Measurements from ENCODE around the gene SCAI. TPM values are rescaled to one million over a fixed set of nuclear protein-coding genes. Genes with fewer than 3 reads are reported as not detected.

The SCAI gene
- total and polyA plus RNA-seq, 5 donors = 1.9 to 5.5 (median 4.9) TPM

DNA sequence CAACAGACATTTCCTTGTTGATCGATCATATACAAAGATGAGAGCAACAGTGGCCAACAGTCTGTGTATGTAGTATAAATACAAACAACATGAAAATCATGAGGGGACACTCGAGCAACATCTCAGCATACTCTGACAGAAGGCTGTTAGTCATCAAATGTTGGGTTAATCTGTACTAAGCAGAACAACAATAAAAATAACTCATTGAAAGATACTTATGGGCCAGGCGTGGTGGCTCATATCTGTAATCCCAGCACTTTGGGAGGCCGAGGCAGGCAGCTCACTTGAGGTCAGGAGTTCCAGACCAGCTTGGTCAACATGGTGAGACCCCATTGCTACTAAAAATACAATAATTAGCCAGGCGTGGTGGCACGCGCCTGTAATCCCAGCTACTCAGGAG, 67.3 kb downstream of the SCAI start:
- DNase-seq (no peak), ATAC-seq (no peak)
- Histone ChIP-seq H3K4me1 (ENCODE audit: control insufficient read depth, insufficient read depth, low read length) (no peaks in the 10 kb centered on the region), H3K9me3 (ENCODE audit: control insufficient read depth, low read length) (no peaks in the 10 kb centered on the region), H3K4me3 (ENCODE audit: low read length) (no peak overlapping the region), H3K27ac (ENCODE audit: low read length) (no peak overlapping the region), H3K27me3 (ENCODE audit: control insufficient read depth, insufficient read depth) (no peaks in the 10 kb centered on the region)
- WGBS = 98% methylated on average over 7 of the region's 7 CpGs
- intact Hi-C loops (cut with DNase I) = no loop called here

DNA sequence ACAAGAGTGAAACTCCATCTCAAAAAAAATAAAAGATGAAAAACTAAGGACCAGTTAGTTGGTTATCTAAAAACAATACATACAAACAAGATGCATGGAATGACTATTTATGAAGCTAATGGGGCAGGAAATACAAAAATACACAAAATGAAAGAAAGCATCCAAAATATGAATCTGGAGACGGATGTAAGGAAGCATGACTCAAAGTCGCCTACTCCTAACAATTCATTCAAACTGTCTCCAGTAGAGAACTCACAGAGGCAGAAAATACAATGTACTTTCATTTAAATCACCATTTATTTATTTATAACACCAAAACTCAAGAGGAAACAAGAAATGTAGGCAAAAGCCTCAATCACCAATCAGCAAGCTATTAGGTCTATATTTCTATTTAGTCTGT, 68.4 kb downstream of the SCAI start:
- H3K4me3 ChIP-seq (ENCODE audit: low read length) = no peak overlapping the region
- no peak overlapping the region for H3K27ac ChIP-seq (ENCODE audit: low read length)
- H3K27me3 ChIP-seq (ENCODE audit: control insufficient read depth, insufficient read depth) = no peaks in the 10 kb centered on the region
- intact Hi-C loops (cut with DNase I) = no loop called here
- WGBS = 78% methylated on average over 2 of the region's 2 CpGs
- H3K9me3 ChIP-seq (ENCODE audit: control insufficient read depth, low read length) = no peaks in the 10 kb centered on the region
- no peak for ATAC-seq
- H3K4me1 ChIP-seq (ENCODE audit: control insufficient read depth, insufficient read depth, low read length) = no peaks in the 10 kb centered on the region
- no peak for DNase-seq

DNA sequence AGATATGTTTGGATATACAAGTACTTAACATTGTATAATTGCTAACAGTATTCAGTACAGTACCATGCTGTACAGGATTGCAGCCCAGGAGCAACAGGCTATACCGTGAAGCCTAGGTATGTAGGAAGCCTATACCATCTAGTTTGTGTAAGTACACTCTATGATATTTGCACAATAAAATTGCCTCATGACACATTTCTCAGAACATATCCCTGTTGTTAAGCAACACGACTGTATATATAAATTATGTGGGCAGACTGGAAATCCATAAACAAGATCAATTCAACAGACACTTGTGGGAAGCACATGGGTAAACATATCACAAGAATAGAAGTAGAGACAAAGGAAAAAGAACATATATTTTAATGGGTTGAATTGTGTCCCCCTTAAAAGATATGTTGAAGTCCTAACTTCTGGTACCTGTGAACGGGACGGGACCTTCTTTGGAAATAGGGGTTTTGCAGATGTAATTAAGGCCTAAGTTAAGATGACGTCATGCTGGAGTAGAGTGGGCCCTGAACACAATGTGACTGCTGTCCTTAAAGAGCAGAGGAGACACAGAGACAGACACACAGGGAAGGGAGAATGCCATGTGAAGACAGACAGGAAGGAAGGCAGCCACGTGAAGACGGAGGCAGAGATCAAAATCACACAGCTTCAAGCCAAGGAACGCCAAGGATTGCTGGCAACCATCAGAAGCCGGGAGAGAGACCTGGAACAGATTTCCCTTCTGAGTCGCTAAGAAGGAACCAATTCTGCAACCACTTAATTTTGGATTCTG, 76.3 kb downstream of the SCAI start:
- peak in 1 of 2 donors; percentile 23 for ATAC-seq
- intact Hi-C loops (cut with DNase I) = no loop called here

DNA sequence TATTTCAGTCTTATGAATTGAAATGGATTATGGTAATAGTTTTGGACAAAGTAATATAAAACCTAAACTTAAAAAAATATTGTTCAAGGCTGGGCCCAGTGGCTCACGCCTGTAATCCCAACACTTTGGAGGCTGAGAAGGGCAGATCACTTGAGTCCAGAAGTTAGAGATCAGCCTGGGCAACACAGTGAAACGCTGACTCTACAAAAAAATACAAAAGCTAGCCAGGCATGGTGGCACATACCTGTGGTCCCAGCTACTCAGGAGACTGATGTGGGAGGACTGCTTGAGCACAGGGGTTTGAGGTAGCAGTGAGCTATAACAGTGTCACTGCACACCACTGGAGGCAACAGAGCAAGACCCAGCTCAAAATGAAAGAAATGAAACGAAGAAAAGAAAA, 81.9 kb downstream of the SCAI start:
- intact Hi-C loops (cut with DNase I) = no loop called here
- H3K9me3 ChIP-seq (ENCODE audit: control insufficient read depth, low read length) = no peaks in the 10 kb centered on the region
- no peaks in the 10 kb centered on the region for H3K4me1 ChIP-seq (ENCODE audit: control insufficient read depth, insufficient read depth, low read length)
- H3K4me3 ChIP-seq (ENCODE audit: low read length) = no peak overlapping the region
- no peaks in the 10 kb centered on the region for H3K27me3 ChIP-seq (ENCODE audit: control insufficient read depth, insufficient read depth)
- DNase-seq (no peak), ATAC-seq (no peak)
- WGBS = 96% methylated on average over 3 of the region's 3 CpGs
- H3K27ac ChIP-seq (ENCODE audit: low read length) = no peak overlapping the region

More for the DNA sequence above, 76.3 kb downstream of the SCAI start:
- Histone ChIP-seq H3K4me1 (ENCODE audit: control insufficient read depth, insufficient read depth, low read length) (no peaks in the 10 kb centered on the region), H3K4me3 (ENCODE audit: low read length) (no peak overlapping the region), H3K27ac (ENCODE audit: low read length) (peak overlapping the region; percentile 3), H3K9me3 (ENCODE audit: control insufficient read depth, low read length) (no peaks in the 10 kb centered on the region), H3K27me3 (ENCODE audit: control insufficient read depth, insufficient read depth) (no peaks in the 10 kb centered on the region)
- no peak for DNase-seq
- WGBS = 49% methylated on average over 10 of the region's 10 CpGs

DNA sequence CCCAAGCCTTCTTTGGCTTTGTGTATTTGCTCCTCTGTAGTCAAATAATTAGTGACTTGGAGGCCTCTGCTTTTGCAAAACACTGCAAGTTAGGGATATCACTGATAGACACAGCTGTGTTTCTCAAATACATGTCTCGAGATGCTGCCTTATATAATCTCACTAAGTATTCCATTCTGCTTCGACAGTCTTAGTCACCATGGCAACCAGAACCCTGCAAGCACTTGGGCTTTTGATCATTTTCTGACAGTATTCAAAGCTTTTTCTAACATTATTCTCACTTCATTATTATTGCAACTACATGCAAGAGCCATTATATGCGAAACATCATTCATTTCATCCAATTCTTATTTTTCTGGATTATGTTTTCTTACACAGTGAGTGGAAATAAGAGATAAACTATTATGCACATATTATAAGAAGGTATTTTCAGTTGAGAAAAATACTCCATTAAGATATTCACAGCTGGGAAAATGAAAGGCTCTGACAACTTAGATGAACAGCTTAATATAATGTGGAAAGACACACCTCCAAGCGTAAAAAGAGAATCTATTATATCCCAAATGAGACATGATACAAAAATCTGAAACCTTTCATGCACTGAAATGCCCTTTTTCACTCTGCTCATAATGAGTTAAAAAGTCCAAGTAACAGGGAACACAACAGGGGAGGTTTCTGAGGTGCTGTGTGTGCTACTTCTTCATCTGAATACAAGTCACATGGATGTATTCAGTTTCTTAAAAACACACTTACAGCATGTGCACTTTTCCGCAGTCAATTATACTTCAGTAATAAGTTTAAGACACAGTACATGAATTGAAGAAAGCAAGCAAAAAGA, 93.9 kb downstream of the SCAI start:
- no peaks in the 10 kb centered on the region for H3K9me3 ChIP-seq (ENCODE audit: control insufficient read depth, low read length)
- H3K27ac ChIP-seq (ENCODE audit: low read length) = no peak overlapping the region
- 85% methylated on average over 5 of the region's 5 CpGs for WGBS
- ATAC-seq = no peak
- no peak overlapping the region for H3K4me3 ChIP-seq (ENCODE audit: low read length)
- intact Hi-C loops (cut with DNase I) = no loop called here
- no peaks in the 10 kb centered on the region for H3K27me3 ChIP-seq (ENCODE audit: control insufficient read depth, insufficient read depth)
- no peak for DNase-seq
- H3K4me1 ChIP-seq (ENCODE audit: control insufficient read depth, insufficient read depth, low read length) = no peaks in the 10 kb centered on the region

DNA sequence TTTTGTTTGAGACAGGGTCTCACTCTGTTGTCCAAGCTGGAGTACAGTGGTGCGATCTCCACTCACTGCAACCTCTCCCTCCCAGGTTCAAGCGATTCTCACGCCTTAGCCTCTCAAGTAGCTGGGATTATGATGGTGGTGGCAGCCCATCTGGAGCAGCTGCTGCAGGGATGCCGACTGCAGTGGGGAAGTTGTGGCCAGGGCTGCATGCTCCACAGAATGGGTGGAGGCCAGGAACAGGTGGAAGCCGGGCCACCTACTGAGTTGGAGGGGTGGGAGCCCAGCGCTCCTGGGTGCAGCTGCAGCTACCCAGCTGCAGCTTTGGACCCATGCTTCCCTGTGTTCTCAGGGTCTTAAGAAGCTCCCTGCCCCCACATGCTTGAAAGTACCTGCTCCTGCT, 99.7 kb downstream of the SCAI start:
- DNase-seq (no peak), ATAC-seq (no peak)
- no peak overlapping the region for H3K4me3 ChIP-seq (ENCODE audit: low read length)
- H3K27me3 ChIP-seq (ENCODE audit: control insufficient read depth, insufficient read depth) = no peaks in the 10 kb centered on the region
- intact Hi-C loops (cut with DNase I) = no loop called here
- H3K27ac ChIP-seq (ENCODE audit: low read length) = no peak overlapping the region
- no peaks in the 10 kb centered on the region for H3K4me1 ChIP-seq (ENCODE audit: control insufficient read depth, insufficient read depth, low read length)
- no peaks in the 10 kb centered on the region for H3K9me3 ChIP-seq (ENCODE audit: control insufficient read depth, low read length)
- WGBS = 94% methylated on average over 6 of the region's 6 CpGs

- WGBS = 97% methylated on average over 3 of the region's 3 CpGs
- intact Hi-C loops (cut with DNase I) = no loop called here
- ATAC-seq = no peak
These were observed 100.2 kb downstream of the SCAI start for GRCh38 chr9:125043148-125043547.

DNA sequence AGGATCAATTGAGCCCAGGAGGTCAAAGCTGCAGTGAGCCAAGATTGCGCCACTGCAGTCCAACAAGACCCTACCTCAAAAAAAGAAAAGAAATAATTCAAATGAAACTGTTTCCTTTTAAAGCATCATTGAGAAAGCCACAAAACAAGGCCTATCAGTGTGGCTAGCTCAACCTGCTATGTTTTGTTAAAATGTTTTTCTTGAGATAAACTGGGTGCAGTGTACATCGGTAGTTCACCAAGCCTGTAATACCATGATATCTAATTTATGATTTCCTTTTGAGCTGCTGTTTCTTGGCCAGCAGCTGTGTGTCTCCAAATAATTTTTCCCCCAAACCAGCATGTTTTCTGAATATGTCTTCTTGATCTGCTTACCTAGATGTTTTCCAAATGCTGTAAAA, 105.2 kb downstream of the SCAI start:
- intact Hi-C loops (cut with DNase I) = no loop called here
- 73% methylated on average over 2 of the region's 2 CpGs for WGBS
- no peak for DNase-seq
- Histone ChIP-seq H3K9me3 (ENCODE audit: control insufficient read depth, low read length) (no peaks in the 10 kb centered on the region), H3K4me3 (ENCODE audit: low read length) (no peak overlapping the region), H3K27me3 (ENCODE audit: control insufficient read depth, insufficient read depth) (no peaks in the 10 kb centered on the region), H3K4me1 (ENCODE audit: control insufficient read depth, insufficient read depth, low read length) (no peaks in the 10 kb centered on the region), H3K27ac (ENCODE audit: low read length) (no peak overlapping the region)
- ATAC-seq = no peak

More at GRCh38 chr9:125043148-125043547, 100.2 kb downstream of the SCAI start:
- H3K4me1 ChIP-seq (ENCODE audit: control insufficient read depth, insufficient read depth, low read length) = no peaks in the 10 kb centered on the region
- H3K27ac ChIP-seq (ENCODE audit: low read length) = no peak overlapping the region
- no peak for DNase-seq
- H3K4me3 ChIP-seq (ENCODE audit: low read length) = no peak overlapping the region
- H3K27me3 ChIP-seq (ENCODE audit: control insufficient read depth, insufficient read depth) = no peaks in the 10 kb centered on the region
- no peaks in the 10 kb centered on the region for H3K9me3 ChIP-seq (ENCODE audit: control insufficient read depth, low read length)

DNA sequence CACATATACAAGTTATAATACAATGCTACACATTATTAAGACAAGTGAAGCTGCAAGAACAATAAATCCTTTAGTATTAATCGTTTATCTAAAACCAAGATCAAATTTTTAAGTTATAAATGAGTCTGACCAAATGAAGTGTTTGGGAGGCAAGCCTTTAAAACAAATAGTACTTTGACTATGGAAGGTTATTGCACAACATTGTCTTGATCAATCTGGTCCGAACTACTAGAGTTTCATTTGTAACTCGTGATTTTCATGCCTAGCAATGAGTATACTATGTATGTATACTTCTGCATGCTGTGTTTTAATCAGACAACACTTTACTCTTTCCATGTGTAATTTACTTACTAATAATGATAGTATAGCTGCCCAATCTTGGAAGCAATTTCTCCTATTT, 115.3 kb downstream of the SCAI start:
- ATAC-seq (no peak), DNase-seq (no peak)
- intact Hi-C loops (cut with DNase I) = no loop called here
- WGBS = 92% methylated on average over 3 of the region's 3 CpGs
- no peaks in the 10 kb centered on the region for H3K4me1 ChIP-seq (ENCODE audit: control insufficient read depth, insufficient read depth, low read length)
- no peak overlapping the region for H3K4me3 ChIP-seq (ENCODE audit: low read length)
- H3K27ac ChIP-seq (ENCODE audit: low read length) = no peak overlapping the region
- H3K9me3 ChIP-seq (ENCODE audit: control insufficient read depth, low read length) = no peaks in the 10 kb centered on the region
- H3K27me3 ChIP-seq (ENCODE audit: control insufficient read depth, insufficient read depth) = no peaks in the 10 kb centered on the region

GRCh38 chr9:125024917-125025316, 118.4 kb downstream of the SCAI start:
- ATAC-seq = no peak
- H3K27ac ChIP-seq (ENCODE audit: low read length) = no peak overlapping the region
- H3K4me1 ChIP-seq (ENCODE audit: control insufficient read depth, insufficient read depth, low read length) = no peaks in the 10 kb centered on the region
- H3K9me3 ChIP-seq (ENCODE audit: control insufficient read depth, low read length) = no peaks in the 10 kb centered on the region
- intact Hi-C loops (cut with DNase I) = no loop called here
- no peak for DNase-seq
- WGBS = 94% methylated on average over 1 of the region's 1 CpG
- H3K27me3 ChIP-seq (ENCODE audit: control insufficient read depth, insufficient read depth) = no peaks in the 10 kb centered on the region
- H3K4me3 ChIP-seq (ENCODE audit: low read length) = no peak overlapping the region

DNA sequence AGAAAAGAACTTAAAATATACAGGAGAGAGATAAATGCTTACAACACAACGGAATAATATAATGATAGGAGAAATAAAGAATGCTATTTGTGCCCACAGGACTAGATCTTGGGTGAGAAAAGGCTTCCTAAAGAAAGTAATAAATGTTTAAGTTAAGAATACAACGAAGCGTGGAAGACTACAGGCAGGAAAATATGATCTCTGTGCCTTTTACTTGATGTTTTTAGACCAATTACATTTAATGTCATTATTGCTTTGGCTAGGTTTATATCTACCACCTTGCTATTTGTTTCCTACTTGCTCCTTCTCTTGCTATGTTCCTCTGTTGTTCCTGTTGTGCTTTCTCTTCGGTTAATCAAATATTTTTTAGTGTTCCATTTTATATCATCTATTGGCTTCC, 122.3 kb downstream of the SCAI start:
- DNase-seq = no peak
- 97% methylated on average over 4 of the region's 4 CpGs for WGBS
- Histone ChIP-seq H3K4me1 (ENCODE audit: control insufficient read depth, insufficient read depth, low read length) (no peaks in the 10 kb centered on the region), H3K27me3 (ENCODE audit: control insufficient read depth, insufficient read depth) (no peaks in the 10 kb centered on the region), H3K4me3 (ENCODE audit: low read length) (no peak overlapping the region), H3K27ac (ENCODE audit: low read length) (no peak overlapping the region), H3K9me3 (ENCODE audit: control insufficient read depth, low read length) (no peaks in the 10 kb centered on the region)
- intact Hi-C loops (cut with DNase I) = no loop called here
- ATAC-seq = no peak

Data from right cardiac atrium (tissue), 5 donors.